GM23338 (cell line): Measurements from ENCODE around the gene SARM1. TPM values are rescaled to one million over a fixed set of nuclear protein-coding genes. Genes with fewer than 3 reads are reported as not detected.

ENCODE experiments used
- ATAC-seq: fragments of 200-7000 bp; cut with Tn5 transposase; 3 replicates; pipeline ENCODE4 v1.9.1; 2020
- DNase-seq: peaks from one replicate; pipeline ENCODE4 v3.0.0-alpha.2; 2015; ENCODE audit warnings: low spot score
- H2AFZ ChIP-seq: fragments of 200-600 bp; sonication (generic); 2 replicates; pipeline ENCODE4 v1.8.0; 2016; ENCODE audit warnings: antibody characterized with exemption, mild to moderate bottlenecking, moderate library complexity
- H3F3A ChIP-seq: fragments of 200-600 bp; sonication (generic); replicated peaks from 2 replicates; pipeline ENCODE4 v1.8.0; 2017; ENCODE audit warnings: antibody characterized with exemption, mixed run types, low read depth
- H3K27ac ChIP-seq: fragments of 200-600 bp; sonication (generic); 2 replicates; pipeline ENCODE4 v1.6.1; 2016; ENCODE audit warnings: low read depth
- H3K27me3 ChIP-seq: fragments of 200-600 bp; sonication (generic); 2 replicates; pipeline ENCODE4 v1.8.0; 2016; ENCODE audit warnings: mild to moderate bottlenecking, mixed run types, moderate library complexity; ENCODE audit not compliant: insufficient read depth
- H3K36me3 ChIP-seq: fragments of 200-600 bp; sonication (generic); 2 replicates; pipeline ENCODE4 v1.8.0; 2016; ENCODE audit warnings: mild to moderate bottlenecking; ENCODE audit not compliant: insufficient read depth
- H3K4me1 ChIP-seq: fragments of 200-600 bp; sonication (generic); 2 replicates; pipeline ENCODE4 v1.8.0; 2016; ENCODE audit warnings: mild to moderate bottlenecking, moderate library complexity; ENCODE audit not compliant: insufficient read depth
- H3K4me2 ChIP-seq: fragments of 200-600 bp; sonication (generic); 2 replicates; pipeline ENCODE4 v1.7.1; 2017; ENCODE audit warnings: mixed run types
- H3K4me3 ChIP-seq: fragments of 200-600 bp; sonication (generic); 2 replicates; pipeline ENCODE4 v1.6.1; 2016; ENCODE audit warnings: mixed run types
- H3K79me2 ChIP-seq: fragments of 200-600 bp; sonication (generic); replicated peaks from 2 replicates; pipeline ENCODE4 v1.8.0; 2017; ENCODE audit warnings: mild to moderate bottlenecking; ENCODE audit not compliant: insufficient read depth
- H3K9me2 ChIP-seq: fragments of 200-600 bp; sonication (generic); 2 replicates; pipeline ENCODE4 v1.8.0; 2017; ENCODE audit not compliant: insufficient read depth
- H4K20me1 ChIP-seq: fragments of 200-600 bp; sonication (generic); replicated peaks from 2 replicates; pipeline ENCODE4 v1.8.0; 2017; ENCODE audit warnings: mild to moderate bottlenecking; ENCODE audit not compliant: insufficient read depth
- H3K27ac Mint-ChIP-seq: 2 replicates; pipeline ENCODE4 v1.8.0; 2020; ENCODE audit warnings: inconsistent platforms, mild to moderate bottlenecking, moderate library complexity, mixed read lengths
- H3K27me3 Mint-ChIP-seq: 3 replicates; pipeline ENCODE4 v1.8.0; 2022; ENCODE audit warnings: low read depth, mild to moderate bottlenecking, moderate library complexity, mixed read lengths, inconsistent platforms; ENCODE audit not compliant: insufficient read depth, poor library complexity
- H3K36me3 Mint-ChIP-seq: 3 replicates; pipeline ENCODE4 v1.8.0; 2021; ENCODE audit warnings: low read depth, mild to moderate bottlenecking, inconsistent platforms, moderate library complexity, mixed read lengths
- H3K4me1 Mint-ChIP-seq: 3 replicates; pipeline ENCODE4 v1.8.0; 2020; ENCODE audit warnings: mild to moderate bottlenecking, inconsistent platforms, mixed read lengths
- H3K4me3 Mint-ChIP-seq: 3 replicates; pipeline ENCODE4 v1.8.0; 2021; ENCODE audit warnings: moderate library complexity, mild to moderate bottlenecking, inconsistent platforms, mixed read lengths
- H3K9me3 Mint-ChIP-seq: 3 replicates; pipeline ENCODE4 v1.8.0; 2020; ENCODE audit warnings: moderate library complexity, mild to moderate bottlenecking, inconsistent platforms, mixed read lengths
- CREB1 ChIP-seq: fragments of 250-450 bp; sonication (Bioruptor Pico); IDR thresholded peaks from 2 replicates; pipeline ENCODE4 v1.5.0; 2020; ENCODE audit warnings: low read depth, mild to moderate bottlenecking, moderate library complexity
- CTCF ChIP-seq, 2 experiments: fragments of 200-600 bp in 1 of 2; sonication (generic) in 1 of 2; conservative IDR thresholded peaks; 2 replicates each; pipeline versions ENCODE4 v1.5.1 to v1.6.1; 2016 to 2017; ENCODE audit warnings: antibody characterized with exemption in 2 of 2, low read depth in 2 of 2, mild to moderate bottlenecking in 2 of 2, moderate library complexity in 1 of 2
- ETS1 ChIP-seq: IDR thresholded peaks from 2 replicates; pipeline ENCODE4 v1.6.1; 2016; ENCODE audit warnings: antibody characterized with exemption
- EZH2phosphoT487 ChIP-seq: fragments of 200-600 bp; sonication (generic); IDR thresholded peaks from one replicate; pipeline ENCODE4 v1.8.1; 2018; ENCODE audit warnings: antibody characterized with exemption; ENCODE audit not compliant: unreplicated experiment
- NANOG ChIP-seq: IDR thresholded peaks from 2 replicates; pipeline ENCODE4 v1.6.1; 2016; ENCODE audit warnings: antibody characterized with exemption, borderline replicate concordance
- REST ChIP-seq: IDR thresholded peaks from one replicate; pipeline ENCODE4 v1.6.1; 2018; ENCODE audit warnings: antibody characterized with exemption; ENCODE audit not compliant: unreplicated experiment
- STAT1 ChIP-seq: IDR thresholded peaks from one replicate; pipeline ENCODE4 v1.6.1; 2016; ENCODE audit warnings: antibody characterized with exemption; ENCODE audit not compliant: unreplicated experiment
- ZNF114 ChIP-seq: fragments of 250-450 bp; sonication (Bioruptor Pico); IDR thresholded peaks from 2 replicates; pipeline ENCODE4 v1.5.0; 2020; ENCODE audit warnings: mild to moderate bottlenecking, moderate library complexity
- ZNF462 ChIP-seq: fragments of 250-450 bp; sonication (Bioruptor Pico); IDR thresholded peaks from 2 replicates; pipeline ENCODE4 v1.5.0; 2020; ENCODE audit warnings: mild to moderate bottlenecking, moderate library complexity
- polyA plus RNA-seq: library from polyadenylated mRNA; unstranded; fragments of >200 nt; fragmentation: Nextera tagmentation; extraction: Ambion mirVana; gene quantifications from 2 replicates; pipeline ENCODE4 v1.2.1, GENCODE V29; 2016
- total RNA-seq: library from RNA; depleted of rRNA; stranded (reverse); fragments of >200 nt; shearing (Covaris generic); gene quantifications from 2 replicates; pipeline ENCODE4 v1.2.3, GENCODE V29; 2014

Gene SARM1
- total and polyA plus RNA-seq, 2 experiments from 2014 or later = 0.89 to 15.3 TPM

GRCh38 chr17:28402844-28403243, 31.4 kb downstream of the SARM1 start:
- TF ChIP-seq STAT1 (no peak), CTCF (conservative IDR thresholded peaks at IDR 0.05; ENCODE audit: low read depth in 2 of 2) (no peak), ETS1 (no peak), EZH2phosphoT487 (no peak), CREB1 (CRISPR knock-in tag) (no peak), REST (no peak), NANOG (no peak), ZNF462 (CRISPR knock-in tag) (no peak), ZNF114 (CRISPR knock-in tag) (no peak)
- Mint-ChIP-seq H3K9me3 (no peaks in the 10 kb centered on the region), H3K36me3 (peaks cover 16% of the 10 kb centered on the region), H3K4me1 (peaks cover 56% of the 10 kb centered on the region), H3K4me3 (no peak overlapping the region; the same call in 2 of the 3 replicates), H3K27me3 (peaks cover 26% of the 10 kb centered on the region), H3K27ac (no peak overlapping the region)
- ATAC-seq = no peak
- Histone ChIP-seq H3K4me1 (peaks cover 56% of the 10 kb centered on the region), H3K27ac (no peak overlapping the region), H2AFZ (no peak overlapping the region), H3K4me2 (peak overlapping the region; percentile 92), H3K4me3 (peak overlapping the region; percentile 23), H3K79me2 (no peaks in the 10 kb centered on the region), H3F3A (0 out of 2 replicates have a peak, but pooled peaks cover 9% of the 10 kb centered on the region), H3K27me3 (peaks cover 16% of the 10 kb centered on the region), H3K9me2 (no peaks in the 10 kb centered on the region), H3K36me3 (no peaks in the 10 kb centered on the region), H4K20me1 (no peaks in the 10 kb centered on the region)
- no peak for DNase-seq
